HG02852 (cell line): ENCODE results near the gene ZNF33B.
"Not testable (repeated sequence)": the region's sequence is repeated elsewhere in the genome, so short reads cannot be mapped to it uniquely, and the experiment has no call there.

Experiments used
- ATAC-seq: cut with Tn5 transposase; IDR thresholded peaks from one replicate; pipeline ENCODE4 v1.9.1; 2021; ENCODE audit warnings: mild to moderate bottlenecking, moderate library complexity; ENCODE audit not compliant: unreplicated experiment

ZNF33B gene

GRCh38 chr10:42618424-42618823 lies 19.9 kb downstream of the ZNF33B start:
- no peak for ATAC-seq

- no peak for ATAC-seq
Measured at GRCh38 chr10:42615419-42615818, 23.0 kb downstream of the ZNF33B start.

- no peak for ATAC-seq
Measured at GRCh38 chr10:42609872-42610271, 28.5 kb downstream of the ZNF33B start.

GRCh38 chr10:42598249-42598873 lies 40.0 kb downstream of the ZNF33B start:
- no peak for ATAC-seq

- ATAC-seq, result no peak
Measured at GRCh38 chr10:42596196-42596595, 42.2 kb downstream of the ZNF33B start.

- no peak for ATAC-seq
Measured at GRCh38 chr10:42594246-42594650, 44.1 kb downstream of the ZNF33B start.

- ATAC-seq, result no peak
Measured at GRCh38 chr10:42593284-42593683, 45.1 kb downstream of the ZNF33B start.

- ATAC-seq, result no peak
Measured at GRCh38 chr10:42583828-42584227, 54.5 kb downstream of the ZNF33B start.

- no peak for ATAC-seq
Measured at GRCh38 chr10:42578019-42578418, 60.4 kb downstream of the ZNF33B start.

GRCh38 chr10:42576338-42576737 lies 62.0 kb downstream of the ZNF33B start:
- no peak for ATAC-seq

- no peak for ATAC-seq
Measured at GRCh38 chr10:42574336-42574735, 64.0 kb downstream of the ZNF33B start.

- no peak for ATAC-seq
Measured at GRCh38 chr10:42556931-42557330, 81.4 kb downstream of the ZNF33B start.

- ATAC-seq, result not testable (repeated sequence)
Measured at GRCh38 chr10:42553576-42553975, 84.8 kb downstream of the ZNF33B start.

GRCh38 chr10:42553064-42553407 lies 85.3 kb downstream of the ZNF33B start:
- peak; percentile 29 for ATAC-seq

- ATAC-seq, result peak; percentile 94
Measured at GRCh38 chr10:42552188-42553063, 85.9 kb downstream of the ZNF33B start.

GRCh38 chr10:42551582-42552187 lies 86.7 kb downstream of the ZNF33B start:
- ATAC-seq, result no peak

GRCh38 chr10:42549851-42550250 lies 88.5 kb downstream of the ZNF33B start:
- ATAC-seq, result no peak

- ATAC-seq, result no peak
Measured at GRCh38 chr10:42548254-42548653, 90.1 kb downstream of the ZNF33B start.

GRCh38 chr10:42544945-42545344 lies 93.4 kb downstream of the ZNF33B start:
- no peak for ATAC-seq

GRCh38 chr10:42543840-42544372 lies 94.5 kb downstream of the ZNF33B start:
- ATAC-seq, result no peak
